GM12801 (cell line): ENCODE measurements around the gene DNAJB6.

Experiments
- TF ChIP-seq, protein P1 (sequence below): IDR thresholded peaks from one replicate; pipeline ENCODE4 v1.5.1; 2011; ENCODE audit warnings: control low read depth; ENCODE audit not compliant: insufficient read length; ENCODE audit errors: extremely low read depth

Gene DNAJB6

DNA sequence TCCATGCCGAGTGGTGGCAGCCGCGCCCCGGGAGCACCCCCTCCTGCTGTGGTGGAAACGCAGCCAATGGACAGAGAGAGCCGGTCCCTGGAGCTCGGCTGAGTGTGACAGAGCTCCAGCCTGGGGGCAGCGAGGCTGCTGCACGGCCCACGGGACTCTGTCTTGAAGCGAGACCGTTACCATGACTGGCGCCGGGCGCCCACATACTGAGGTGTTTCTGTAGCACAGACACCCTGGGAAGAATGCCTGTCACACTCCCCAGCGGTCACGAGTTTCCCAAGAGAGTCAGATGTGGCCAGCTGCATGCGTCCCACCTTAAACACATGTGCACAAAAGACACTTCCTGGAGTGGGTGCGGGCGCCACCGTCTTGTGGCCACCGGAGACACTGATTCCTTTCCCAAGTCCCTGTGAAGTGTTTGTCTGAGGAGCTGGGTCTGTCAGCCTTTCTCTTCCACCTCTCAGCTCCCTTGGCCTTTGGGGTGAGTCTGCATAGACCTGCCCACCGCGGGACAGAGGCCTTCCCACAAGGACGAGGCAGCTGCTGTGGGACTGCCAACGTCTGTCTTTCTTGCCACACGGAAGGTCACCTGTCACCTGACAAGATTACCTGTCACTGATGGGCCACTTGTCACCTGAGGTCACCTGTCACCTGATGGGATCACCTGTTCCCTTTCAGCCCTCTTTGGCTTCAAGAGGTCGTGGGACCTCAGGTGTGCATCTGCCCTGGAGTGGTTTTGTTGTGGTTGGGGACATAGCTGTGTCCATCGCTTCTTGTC, 94.6 kb downstream of the DNAJB6 start:
- TF ChIP-seq, protein P1, sequence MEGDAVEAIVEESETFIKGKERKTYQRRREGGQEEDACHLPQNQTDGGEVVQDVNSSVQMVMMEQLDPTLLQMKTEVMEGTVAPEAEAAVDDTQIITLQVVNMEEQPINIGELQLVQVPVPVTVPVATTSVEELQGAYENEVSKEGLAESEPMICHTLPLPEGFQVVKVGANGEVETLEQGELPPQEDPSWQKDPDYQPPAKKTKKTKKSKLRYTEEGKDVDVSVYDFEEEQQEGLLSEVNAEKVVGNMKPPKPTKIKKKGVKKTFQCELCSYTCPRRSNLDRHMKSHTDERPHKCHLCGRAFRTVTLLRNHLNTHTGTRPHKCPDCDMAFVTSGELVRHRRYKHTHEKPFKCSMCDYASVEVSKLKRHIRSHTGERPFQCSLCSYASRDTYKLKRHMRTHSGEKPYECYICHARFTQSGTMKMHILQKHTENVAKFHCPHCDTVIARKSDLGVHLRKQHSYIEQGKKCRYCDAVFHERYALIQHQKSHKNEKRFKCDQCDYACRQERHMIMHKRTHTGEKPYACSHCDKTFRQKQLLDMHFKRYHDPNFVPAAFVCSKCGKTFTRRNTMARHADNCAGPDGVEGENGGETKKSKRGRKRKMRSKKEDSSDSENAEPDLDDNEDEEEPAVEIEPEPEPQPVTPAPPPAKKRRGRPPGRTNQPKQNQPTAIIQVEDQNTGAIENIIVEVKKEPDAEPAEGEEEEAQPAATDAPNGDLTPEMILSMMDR: no peak

DNA sequence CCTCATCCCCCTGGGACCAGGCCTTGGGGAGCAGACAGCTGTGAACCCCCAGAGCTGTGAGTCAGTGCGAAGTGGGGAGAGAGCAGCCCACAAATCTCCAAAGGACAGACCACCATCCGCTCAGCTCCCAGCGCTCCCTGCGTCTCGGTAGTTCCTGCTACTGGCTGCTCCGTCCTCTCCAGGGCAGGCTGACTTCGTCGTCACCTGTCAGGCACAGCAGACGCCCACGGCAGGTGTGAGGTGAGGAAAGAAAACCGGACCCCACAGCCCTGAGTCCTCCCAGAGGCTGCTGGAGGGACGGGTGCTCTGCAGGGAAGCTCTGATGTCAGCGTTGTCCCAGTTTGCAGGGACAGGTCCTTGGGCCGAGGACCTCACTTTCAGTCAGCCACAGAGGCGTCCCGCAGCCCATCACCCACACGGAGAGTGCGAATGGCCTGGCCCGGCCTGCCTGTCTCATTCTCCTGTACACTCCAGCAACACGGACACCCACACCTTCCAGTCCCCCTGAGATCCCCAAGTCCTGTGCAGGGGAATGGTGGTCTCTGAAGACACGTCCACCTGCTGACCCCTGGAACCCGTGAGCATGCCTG, 95.2 kb downstream of the DNAJB6 start:
- TF ChIP-seq, protein P1: no peak

DNA sequence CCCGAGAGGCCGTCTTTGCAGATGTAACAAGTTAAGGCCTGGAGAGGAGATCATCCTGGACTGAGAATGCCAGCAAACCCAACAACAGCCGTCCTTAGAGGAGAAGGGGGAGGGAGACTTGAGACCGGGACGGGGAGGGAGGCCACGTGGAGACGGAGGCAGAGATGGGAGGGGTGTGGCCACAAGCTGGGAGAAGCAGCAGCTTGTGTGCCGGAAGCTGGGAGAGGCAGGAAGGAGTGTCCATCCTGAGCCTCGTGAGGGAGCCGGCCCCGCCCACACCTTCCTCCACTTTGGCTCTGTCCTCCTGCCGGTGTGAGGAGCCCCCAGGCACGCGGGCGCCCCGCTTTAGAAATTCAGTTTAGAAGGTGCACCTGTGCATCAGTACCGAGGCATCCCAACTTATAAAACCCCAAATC, 95.7 kb downstream of the DNAJB6 start:
- TF ChIP-seq, protein P1: no peak

DNA sequence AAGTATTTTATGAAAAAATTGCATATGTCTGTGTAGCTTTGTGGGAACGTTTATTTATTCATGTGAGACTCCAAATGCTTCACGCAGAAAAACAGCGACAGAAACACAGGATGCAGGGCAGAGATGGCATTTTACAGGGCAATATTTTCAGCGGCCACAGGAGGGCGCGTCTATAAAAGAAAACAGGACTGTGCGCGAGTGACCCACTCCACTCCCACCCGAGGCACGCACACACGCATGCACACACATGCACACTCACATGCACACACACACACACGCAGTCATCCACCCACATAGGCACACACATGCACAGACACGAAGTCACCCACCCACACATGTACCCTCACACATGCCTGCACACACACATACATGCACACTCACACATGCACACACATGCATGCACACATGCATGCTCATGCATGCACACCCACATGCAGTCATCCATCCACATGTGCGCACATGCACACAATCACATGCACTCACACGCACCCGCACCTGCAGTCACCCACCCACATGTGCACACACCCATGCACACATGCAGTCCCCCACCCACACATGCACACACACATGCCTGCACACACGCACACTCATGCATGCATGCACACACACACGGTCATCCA, 96.3 kb downstream of the DNAJB6 start:
- TF ChIP-seq, protein P1: no peak

DNA sequence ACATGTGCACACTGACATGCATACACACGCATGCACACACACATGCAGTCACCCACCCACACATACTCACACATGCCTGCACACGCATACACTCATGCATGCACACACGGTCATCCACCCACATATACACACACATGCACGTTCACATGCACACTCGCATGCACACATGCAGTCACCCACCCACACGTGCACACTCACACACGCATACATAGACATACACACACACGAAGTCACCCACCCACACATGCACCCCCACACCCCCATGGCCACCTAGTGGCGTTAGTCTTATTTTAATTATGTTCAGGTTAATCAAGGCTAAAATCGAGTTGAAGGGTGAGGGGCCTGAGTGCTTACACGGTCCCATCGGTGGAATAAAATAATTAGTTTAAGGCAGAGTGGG, 96.8 kb downstream of the DNAJB6 start:
- TF ChIP-seq, protein P1: no peak

DNA sequence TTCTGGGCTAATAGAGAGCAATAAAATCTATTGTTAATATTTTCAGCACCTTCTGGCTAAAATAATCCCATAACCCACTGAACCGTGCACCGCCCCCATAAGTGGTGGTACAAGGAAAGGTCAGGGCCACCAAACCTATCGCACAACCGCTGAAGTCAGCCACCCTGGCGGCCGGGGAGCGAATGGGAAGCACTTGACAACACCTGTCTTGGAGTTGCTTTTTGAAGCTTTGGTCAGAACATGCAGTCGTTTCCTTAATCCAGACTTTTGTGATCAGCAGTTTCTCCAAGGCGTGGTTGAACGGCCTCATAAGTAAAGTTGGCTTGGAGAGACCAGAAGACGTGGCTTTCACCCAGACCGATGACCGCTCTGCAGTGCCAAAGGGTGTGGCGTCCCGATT, 97.4 kb downstream of the DNAJB6 start:
- TF ChIP-seq, protein P1: no peak

DNA sequence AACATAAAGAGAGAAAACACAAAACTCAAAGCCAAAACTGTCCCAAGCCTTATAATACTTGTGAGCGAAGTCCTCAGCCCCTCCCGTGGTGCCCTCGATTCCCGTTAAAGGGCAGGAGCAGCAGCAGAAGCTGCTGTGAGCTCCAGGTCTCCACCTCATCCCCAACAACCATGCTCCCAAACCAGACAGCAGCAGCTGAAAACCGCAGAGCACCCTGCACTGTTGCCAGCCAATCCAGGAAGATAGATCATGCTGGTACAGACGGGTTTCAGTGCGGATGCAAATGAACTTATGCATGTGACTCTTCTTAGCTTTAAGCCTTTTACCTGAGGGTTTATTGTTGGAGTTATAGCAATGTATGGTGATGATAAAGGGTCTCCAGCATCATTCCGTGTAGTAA, 97.9 kb downstream of the DNAJB6 start:
- TF ChIP-seq, protein P1: no peak
